Hematopoietic multipotent progenitor cell treated with erythropoietin and hydrocortisone succinate and interleukin-3 and kit ligand, for 17 days (in vitro differentiated cells): Measurements from ENCODE around the gene GADD45B.
A peak's percentile ranks its signal among the peaks of the same experiment; 100 is the strongest.
"Not testable (repeated sequence)": the region's sequence is repeated elsewhere in the genome, so short reads cannot be mapped to it uniquely, and the experiment has no call there.

Source experiments
- DNase-seq: peaks from one replicate; pipeline ENCODE4 v3.0.0-alpha.2; 2015; ENCODE audit warnings: low spot score

The GADD45B gene

DNA sequence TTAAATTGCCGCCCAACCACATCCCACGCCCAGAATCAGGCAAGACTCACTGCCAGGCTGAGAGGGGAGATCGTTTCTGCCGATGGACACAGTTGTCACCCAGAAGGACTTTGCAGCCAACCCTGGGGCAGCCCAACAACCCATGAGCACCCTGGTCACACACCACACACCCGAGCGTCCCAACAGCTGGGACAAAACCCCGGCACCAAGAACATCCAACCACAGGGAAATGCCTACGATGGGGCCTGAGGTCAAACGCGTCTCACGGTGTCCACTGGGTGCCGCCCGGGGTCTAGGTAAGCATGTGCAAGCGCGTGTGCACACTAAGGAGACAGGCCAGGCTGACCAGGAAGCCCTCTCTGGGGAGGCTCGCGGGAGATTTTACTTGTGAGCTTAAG, 32.1 kb upstream of the GADD45B start:
- no peak for DNase-seq

DNA sequence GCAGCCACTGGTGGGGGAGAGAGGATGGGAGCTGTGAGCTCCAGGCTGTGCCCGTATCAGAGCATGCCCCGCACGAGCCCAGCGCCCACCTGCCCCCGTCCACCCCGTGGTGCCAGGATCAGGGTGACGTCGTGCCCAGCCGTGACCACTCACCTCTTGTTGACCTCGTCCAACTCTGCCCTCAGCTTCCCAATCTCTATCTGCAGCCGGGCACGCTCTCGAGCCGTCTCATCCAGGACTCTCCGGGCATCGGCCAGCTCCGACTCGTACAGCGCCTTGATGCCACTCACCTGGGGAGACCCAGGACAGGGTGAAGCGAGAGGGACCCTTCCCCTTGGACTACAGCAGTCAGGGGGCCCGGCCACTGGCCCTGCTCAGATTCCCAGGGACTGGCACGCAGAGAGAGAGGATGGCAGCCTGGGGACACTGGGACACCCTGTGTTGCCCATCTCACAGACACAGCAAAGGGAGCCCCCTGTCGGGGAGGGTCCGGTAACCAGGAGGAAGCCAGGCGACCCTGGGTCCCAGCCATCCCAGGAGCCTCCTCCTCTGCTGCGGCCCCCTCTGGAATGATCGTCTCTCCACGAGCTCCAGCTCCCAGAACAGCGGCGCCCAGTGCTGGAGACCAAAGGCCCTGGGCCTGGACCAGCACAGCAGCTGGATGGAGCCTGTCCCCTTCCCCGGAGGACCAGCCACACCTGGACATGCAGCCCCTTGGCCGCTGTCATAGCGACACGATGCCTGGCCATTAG, 31.5 kb upstream of the GADD45B start:
- no peak for DNase-seq

DNA sequence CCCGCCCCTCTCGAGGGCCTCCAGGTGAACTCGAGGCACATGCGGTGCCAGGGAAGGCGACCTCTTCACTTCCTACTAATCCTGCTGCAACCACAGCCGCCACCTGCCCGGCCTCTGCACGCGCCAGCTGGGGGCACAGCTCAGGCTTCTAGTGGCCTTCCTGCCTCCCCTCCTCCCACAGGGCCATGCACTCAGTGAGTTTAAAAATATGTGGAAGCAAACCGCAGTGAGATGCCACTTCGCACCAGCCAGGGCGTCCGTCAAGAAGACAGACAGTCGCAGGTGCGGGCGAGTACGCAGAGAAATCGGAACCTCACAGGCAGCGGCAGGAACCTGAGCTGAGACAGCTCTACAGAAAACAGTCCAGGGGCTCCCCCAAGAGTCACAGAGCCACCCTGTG, 29.5 kb upstream of the GADD45B start:
- DNase-seq: no peak

DNA sequence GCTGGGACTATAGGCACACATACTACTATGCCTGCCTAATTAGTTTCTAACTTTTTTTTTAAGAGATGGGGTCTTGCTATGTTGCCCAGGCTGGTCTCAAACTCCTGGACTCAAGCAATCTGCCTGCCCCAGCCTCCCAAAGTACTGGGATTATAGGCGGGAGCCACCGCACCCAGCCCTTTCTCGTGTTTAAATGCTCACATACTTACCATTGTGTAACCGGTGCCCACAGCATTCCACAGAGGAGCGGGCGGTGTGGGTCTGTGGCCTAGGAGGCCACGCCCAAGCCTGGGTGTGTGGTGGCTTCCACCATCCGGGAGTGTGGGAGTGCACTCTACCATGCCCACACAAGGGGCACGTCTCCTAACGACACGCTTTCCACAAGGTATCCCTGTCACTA, 26.9 kb upstream of the GADD45B start:
- DNase-seq: no peak

DNA sequence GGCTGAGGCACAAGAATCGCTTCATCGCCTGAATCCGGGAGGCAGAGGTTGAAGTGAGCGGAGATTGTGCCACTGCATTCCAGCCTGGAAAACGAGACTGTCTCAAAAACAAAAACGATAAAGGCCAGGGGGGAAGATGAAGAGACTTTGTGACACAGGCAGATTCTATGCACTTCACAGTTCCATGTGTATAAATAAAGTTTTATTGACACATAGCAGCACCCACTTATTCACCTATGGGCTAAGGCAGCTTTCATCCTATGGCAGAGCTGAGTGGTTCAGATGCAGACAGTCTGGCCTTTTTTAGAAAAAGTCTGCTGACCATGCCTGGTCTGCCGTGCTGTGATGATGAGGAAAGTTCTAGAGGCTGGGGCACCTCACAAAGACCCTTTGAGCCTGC, 24.8 kb upstream of the GADD45B start:
- no peak for DNase-seq

DNA sequence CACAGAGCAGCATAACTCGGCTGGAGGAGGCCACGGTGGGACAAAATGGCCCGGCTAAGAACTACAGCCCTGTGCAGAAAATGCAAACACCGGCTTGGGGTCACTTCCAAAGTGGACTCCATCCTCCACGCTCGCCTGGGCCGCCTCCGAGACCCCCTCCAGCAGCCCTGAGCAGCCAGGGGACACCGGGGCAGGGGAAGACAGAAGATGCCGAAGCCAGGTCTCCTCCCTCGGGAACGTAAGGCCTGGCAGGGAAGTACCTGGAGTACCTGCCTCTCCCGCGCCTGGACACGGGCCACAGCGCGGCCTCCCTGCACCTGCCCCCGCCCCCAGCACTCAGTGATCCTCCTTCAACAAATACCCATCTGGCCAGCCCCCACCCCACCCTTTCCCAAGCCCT, 24.2 kb upstream of the GADD45B start:
- DNase-seq: no peak

DNA sequence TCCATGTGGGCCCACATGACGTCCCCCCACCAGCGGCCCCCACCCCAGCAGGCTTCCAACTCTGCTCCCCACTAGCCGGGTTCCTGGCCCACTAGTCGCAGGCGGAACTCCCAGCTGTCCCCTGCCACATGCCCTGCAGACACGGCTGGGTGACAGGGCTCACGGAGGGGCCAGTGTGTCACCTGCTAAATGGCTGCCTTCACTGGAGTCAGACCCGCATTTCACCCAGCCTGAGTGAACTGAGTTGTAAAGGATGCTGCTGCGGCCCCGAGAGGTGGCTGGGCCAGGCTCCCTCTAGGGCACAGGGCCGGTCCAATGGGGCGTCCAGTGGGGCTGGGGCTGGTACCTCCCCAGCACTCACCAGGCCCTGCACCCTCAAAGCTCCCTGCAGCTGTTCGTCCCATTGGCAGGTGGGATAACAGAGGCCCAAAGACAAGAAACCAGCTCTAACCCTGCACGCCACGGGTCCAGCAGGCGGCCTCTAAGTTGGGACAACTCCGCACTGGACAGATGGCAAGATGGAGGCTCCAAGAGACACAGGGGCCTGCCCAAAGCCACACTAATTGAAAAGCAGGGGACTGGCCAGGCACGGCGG, 22.4 kb upstream of the GADD45B start:
- DNase-seq: no peak

DNA sequence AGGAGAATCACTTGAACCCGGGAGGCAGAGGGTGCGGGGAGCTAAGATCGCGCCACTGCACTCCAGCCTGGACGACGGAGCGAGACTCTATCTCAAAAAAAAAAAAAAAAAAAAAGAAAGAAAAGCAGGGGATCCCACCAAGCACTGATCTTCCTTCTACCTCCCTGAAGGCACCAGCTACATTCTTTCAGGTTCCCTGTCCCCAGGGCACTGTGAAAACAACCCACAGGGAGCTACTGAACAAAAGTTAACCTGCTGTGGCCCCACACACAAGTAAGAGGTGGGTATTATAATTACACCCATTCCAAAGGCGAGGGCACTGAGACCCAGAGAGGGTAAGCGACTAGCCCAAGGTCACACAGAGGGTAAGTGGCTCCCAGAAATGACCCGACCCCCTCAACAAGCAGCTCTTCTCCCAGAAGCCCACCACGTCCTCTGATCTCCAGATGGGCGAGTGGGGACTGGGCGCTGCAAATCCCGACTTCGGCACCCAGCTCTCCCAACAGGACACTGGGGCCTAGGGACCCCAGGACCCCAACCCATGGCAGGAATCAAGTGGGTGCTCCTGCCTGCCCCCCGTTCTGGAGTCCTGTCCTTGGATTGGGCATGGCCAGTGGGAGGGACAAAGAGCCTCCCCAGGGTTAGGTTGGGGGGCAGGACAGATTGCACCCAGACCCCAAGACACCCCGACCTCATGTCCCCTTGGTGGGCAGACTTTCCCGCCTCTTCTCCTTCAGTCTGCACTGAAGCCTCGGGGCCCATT, 21.5 kb upstream of the GADD45B start:
- no peak for DNase-seq

DNA sequence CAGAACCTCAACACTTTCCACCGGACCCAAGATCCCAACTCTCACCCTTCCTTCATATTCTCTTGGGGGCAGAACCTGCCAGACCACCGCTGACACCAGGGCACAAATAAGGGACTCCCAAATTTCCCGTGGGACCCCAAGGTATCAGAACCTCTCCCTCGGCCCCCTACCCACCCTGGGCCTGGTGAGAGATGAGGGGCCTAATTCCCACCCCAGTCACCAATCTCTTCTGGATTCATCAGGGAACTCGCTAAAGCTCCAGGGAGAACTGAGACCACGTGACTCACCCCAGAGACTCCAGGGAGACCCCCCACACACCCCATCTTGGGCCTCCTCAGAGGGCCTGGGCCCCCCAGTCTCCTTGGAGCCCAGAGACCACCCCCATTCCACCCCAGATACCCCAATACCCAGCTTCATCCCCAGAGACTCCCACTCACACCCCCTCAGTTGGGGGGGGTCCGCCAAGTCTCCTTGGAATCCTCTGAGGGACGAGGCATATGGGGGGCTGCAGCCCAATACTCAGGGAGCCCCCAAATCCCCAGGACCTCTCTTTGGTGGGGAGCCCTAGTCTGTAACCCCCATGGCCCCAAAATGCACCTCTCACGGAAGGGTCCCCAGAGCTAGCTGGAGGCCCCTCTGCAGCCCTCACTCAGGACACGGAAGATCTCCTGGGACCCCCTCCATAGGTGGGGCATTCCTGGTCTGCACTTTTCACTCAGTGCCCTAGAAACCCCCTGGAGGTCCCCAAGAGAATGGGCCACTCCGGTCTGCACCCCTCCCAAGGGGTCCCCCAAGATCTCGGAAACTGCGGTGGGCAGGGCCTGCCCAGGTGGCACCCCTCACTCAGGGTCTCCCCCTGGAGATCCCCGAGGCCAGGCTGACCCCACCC, 20.7 kb upstream of the GADD45B start:
- DNase-seq: no peak

DNA sequence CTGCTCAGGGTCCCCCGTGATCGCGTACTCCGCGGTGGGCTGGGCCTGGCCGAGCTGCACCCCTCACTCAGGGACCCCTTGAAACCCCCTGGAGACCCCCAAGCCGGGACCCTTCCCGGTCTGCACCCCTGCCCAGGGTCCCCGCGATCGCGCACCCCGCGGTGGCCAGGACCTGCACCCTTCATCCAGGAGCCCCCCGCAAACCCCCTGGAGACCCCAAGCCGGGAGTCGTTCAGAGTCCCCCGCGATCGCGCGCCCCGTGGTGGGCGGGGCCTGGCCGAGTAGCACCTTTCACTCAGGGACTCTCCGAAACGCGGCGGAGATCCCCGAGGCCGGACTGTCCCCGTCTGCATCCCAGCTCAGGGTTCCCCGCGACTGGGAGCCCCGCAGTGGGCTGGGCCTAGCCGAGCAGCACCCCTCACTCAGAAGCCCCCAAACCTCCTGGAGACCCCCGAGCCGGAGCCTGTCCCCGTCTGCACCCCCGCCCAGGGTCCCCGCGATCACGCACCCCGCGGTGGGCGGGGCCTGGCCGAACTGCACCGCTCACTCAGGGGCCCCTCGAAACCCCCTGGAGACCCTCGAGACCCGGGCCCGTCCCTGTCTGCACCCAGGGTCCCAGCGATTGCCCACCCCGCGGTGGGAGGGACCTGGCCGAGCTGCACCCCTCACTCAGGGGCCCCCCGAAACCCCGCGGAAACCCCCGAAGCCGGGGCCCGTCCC, 19.9 kb upstream of the GADD45B start:
- peak; percentile 12 for DNase-seq

DNA sequence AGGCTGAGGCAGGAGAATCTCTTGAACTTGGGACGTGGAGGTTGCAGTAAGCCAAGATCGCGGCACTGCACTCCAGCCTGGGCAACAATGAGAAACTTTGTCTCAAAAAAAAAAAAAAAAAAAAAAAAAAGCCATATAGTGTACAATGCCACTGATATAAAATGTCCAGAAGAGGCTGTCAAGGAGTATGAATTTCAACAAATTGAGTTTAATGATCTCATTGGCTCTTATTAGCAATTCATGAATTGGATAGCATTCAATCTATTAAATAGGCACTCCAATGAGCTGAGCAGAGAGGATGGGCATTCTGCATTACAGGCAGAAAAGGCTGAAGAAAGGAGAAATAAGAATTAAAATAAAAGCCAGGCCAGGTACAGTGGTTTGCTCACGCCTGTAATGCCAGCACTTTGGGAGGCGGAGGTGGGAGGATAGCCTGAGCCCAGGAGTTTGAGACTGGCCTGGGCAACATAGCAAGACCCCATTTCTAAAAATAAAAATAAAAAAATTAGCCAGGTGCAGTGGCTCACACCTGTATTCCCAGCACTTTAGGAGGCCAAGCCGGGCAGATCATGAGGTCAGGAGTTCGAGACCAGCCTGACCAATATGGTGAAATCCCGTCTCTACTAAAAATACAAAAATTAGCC, 18.4 kb upstream of the GADD45B start:
- no peak for DNase-seq

DNA sequence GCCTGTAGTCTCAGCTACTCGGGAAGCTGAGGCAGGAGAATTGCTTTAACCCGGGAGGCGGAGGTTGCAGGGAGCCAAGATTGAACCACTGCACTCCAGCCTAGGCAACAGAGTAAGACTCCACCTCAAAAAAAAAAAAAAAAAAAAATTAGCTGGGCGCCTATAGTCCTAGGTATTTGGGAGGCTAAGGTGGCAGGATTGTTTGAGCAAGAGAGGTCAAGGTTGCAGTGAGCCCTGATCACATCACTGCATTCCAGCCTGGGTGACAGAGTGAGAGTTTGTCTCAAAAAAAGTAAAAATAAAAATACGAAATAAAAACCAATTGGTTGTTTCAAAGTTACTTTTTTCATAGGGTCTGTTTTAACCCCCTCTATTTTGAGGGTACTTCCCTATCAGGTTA, 17.9 kb upstream of the GADD45B start:
- no peak for DNase-seq

DNA sequence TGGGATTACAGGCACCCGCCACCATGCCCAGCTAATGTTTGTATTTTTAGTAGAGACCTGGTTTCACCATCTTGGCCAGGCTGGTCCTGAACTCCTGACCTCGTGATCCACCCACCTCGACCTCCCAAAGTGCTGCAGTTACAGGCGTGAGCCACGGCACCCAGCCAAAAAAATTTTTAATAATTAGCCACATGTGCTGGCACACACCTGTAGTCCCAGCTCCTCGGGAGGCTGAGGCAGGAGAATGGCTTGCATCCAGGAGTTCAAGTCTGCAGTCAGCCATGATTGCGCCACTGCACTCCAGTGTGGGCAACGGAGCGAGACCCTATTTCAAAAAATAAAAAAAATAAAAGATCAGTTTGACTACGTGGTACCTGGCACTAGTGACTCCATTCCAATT, 17.2 kb upstream of the GADD45B start:
- DNase-seq: not testable (repeated sequence)

DNA sequence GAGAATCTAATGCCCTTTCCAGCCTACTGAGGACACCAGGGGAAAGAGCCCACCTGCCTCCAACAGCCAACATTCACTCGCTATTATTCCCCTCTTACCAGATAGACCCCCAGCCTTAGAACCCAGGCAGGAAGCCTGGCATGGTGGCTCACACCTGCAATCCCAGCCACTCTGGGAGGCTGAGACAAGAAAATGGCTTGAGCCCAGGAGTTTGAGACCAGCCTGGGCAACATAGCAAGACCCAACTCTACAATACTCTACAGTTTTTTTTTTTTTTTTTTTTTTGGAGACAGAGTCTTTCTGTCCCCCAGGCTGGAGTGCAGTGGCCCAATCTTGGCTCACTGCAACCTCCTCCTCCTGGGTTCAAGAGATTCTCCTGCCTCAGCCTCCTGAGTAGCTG, 15.7 kb upstream of the GADD45B start:
- DNase-seq: no peak

DNA sequence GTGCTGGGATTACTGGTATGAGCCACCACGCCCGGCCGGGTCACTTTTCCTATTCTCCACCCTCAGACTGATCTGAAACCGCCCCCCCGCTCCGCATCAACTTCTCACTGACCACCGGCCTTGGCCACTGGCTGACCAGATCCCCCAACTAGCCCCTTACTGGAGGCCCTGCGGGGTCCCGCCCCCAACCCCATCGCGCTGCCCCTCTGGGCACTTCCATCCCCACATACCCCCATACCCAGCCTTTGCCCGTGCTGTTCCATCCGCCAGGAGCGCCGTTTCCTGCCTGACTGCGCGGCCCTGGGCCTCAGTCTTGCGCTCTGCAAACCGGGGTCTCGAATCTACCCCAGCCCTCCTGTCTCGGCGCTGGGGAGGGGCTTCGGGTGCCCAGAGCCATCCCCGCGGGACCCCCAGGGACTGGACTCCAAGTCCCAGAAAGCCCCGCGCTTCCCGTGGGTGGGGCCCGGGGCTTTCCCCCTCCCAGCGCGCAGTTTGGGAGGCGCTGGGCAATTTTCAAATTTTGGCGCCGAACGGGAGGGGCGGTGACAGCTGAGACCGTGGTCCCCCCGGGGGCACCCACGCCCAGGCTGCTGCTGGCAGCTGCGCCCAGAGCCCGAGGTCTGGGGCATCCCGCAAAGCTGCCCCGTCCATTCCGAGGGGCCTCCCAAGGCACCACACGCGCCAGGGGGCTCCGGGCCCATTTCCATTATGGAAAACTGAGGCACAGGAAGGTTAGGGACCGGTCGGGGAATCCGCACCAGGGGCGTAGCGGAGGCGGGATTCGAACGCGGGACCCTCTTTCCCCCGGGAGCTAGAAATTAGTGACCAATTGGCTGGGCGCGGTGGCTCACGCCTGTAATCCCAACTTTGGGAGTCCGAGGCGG, 13.9 kb upstream of the GADD45B start:
- peak; percentile 43 for DNase-seq

DNA sequence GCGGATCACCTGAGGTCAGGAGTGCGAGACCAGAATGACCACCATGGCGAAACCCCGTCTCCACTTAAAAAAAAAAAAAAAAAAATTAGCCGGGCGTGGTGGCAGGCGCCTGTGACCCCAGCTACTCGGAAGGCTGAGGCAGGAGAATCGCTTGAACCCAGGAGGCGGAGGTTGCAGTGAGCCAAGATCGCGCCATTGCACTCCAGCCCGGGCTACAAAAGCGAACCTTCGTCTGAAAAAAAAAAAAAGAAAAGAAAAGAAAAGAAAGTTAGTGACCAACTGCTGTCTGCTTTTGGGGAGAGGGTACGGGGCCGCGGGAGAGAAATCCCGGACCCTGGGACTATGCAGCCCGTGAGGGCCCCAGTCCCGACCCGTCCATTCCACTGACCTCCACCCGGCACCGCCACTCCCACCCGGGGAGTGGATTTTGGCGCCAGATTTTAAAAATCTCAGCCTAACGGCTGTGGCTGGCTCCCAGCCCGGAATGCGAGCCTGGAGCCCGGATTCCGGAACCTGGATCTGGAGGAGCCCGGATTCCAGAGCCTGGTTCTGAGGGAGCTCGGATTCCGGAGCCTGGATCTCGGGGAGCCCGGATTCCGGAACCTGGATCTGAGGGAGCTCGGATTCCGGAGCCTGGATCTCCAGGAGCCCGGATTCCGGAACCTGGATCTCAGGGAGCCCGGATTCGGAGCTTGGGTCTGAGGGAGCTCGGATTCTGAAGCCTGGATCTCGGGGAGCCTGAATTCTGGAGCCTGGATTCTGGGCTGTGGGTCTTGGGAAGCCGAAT, 13.1 kb upstream of the GADD45B start:
- DNase-seq: no peak

DNA sequence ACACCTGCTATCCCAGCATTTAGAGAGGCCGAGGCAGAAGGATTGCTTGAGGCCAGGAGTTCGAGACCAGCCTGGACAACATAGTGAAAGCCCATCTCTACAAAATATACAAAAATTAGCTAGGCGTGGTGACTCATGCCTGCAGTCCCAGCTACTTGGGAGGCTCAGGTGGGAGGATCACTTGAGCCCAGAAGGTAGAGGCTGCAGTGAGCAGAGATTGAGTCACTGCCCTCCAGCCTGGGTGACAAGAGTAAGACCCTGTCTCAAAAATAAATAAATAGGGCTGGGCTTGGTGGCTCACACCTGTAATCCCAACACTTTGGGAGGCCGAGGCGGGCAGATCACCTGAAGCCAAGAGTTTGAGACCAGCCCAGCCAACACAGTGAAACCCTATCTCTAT, 12.2 kb upstream of the GADD45B start:
- not testable (repeated sequence) for DNase-seq

DNA sequence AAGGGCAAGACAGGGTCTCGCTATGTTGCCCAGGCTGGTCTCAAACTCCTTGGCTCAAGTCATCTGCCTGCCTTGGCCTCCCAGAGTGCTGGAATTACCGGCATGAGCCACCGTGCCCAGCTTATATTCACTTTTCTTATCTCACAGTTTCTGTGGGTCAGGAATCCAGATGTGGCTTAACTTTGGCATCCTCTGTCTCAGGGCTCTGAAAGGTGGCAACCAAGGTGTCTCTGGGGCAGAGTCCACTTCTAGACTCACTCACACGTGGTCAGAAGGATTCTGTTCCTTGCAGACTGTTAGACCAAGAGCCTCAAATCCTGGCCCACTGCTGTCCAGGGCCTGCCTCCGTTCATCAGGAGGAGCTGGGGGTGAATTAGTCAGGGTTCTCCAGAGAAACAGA, 11.5 kb upstream of the GADD45B start:
- DNase-seq: no peak

DNA sequence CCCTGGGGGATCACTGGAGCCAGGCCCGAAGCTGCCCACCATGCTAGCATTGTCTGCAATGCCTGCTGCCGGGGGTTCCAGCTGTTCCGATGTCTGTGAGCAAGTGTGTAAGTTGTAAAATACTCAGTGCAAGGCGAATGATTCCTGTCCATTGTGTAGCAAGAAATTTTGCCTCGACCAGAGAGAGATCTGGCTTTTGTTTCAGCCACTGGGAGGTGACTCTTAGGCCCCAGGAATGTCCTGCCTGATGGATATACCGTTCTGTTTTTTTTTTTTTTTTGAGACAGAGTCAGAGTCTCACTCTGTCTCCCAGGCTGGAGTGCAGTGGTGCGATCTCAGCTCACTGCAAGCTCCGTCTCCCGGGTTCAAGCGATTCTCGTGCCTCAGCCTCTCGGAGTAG, 7.3 kb upstream of the GADD45B start:
- no peak for DNase-seq
